GM21381 (cell line): ENCODE results near the gene CHST14.
"Not testable (repeated sequence)": the region's sequence is repeated elsewhere in the genome, so short reads cannot be mapped to it uniquely, and the experiment has no call there.

Source experiments
- ATAC-seq: cut with Tn5 transposase; IDR thresholded peaks from one replicate; pipeline ENCODE4 v1.9.1; 2021; ENCODE audit warnings: mild to moderate bottlenecking, moderate library complexity; ENCODE audit not compliant: unreplicated experiment

CHST14 gene

DNA sequence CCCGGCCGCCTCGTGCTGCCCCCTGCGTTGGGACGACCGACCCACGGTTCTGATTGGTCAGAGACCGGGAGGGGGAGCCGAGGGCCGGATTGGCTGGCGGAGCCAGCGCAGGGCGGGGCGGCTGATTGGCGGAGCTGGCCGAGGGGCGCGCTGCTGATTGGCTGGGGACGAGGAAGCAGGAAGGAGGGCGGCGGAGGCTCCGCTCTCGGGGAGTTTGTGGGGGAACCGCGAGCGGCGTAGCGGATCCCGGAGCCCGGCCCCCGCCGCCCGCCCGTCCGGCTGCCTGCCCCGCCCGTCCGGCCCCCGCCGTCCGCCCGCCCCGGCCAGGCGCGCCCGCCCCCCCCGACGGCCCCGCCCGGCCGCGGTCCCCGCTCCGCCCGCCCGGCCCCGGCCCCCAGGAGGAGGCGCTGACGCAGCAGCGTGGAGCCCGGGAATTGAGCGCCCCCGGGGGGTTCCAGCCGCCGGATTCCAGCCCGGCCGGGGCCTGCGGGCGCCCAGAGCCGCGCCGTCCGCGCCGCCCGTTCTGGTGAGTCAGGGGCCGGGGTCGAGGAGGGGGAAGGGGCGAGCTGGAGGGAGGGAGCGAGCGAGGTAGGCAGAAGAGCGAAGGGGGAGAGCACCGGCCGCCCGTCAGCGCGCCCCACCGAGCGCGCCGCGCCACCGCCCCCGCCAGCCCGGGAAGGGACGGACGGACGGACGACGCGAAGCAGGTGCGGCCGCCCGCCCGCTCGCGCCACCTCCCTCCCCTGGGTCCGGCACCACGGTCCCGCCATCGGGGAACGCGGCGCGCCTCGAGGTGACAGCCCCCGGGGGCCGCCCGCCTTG is 29.8 kb upstream of the CHST14 start, which contains the start of gene BAHD1:
Gene BAHD1, plus strand, starts transcription at position 211 of the 822 bp plus-strand sequence. CDS start 17,512 bp downstream, outside the sequence.
- peak; percentile 89 for ATAC-seq

GRCh38 chr15:40441565-40442531 is 28.9 kb upstream of the CHST14 start:
- peak; percentile 1 for ATAC-seq

DNA sequence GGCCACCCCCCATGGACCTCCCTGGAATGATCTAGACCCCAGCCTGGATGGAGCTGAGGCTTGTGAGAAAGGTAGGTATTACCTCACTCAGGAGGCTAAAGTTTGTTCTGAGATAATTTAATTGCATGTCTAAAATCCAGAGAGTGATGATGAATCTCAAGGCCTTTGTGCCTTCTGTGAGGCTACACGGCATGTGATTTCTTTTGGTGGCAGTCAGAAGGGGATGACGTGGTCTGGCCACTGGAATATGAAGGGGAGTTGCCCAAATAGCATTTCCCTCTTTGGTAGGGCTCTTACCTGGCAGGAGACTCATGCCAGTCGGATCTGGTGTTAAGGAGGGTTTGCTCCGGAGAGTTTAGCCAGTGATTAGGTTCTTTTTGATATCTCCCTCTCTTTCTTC is 27.5 kb upstream of the CHST14 start:
- no peak for ATAC-seq

DNA sequence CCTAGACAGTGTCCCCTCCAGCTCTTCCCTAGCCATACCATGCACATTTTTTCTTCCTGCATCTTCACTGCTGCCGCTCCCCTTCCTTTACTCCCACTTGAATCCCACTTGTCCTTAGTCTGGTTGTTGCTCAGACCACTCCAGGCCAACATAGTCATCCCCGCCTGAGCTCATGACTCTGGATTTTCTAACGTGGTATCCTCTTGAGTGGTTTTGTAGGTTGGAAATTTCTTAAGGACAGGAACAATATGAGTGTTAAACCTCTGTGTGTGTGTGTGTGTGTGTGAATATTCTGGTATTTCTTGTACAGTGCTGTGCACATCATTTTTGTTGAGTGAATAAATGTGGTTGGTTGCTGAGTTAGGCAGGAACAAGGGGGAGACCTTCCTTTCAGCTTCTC is 26.9 kb upstream of the CHST14 start:
- ATAC-seq, result no peak

DNA sequence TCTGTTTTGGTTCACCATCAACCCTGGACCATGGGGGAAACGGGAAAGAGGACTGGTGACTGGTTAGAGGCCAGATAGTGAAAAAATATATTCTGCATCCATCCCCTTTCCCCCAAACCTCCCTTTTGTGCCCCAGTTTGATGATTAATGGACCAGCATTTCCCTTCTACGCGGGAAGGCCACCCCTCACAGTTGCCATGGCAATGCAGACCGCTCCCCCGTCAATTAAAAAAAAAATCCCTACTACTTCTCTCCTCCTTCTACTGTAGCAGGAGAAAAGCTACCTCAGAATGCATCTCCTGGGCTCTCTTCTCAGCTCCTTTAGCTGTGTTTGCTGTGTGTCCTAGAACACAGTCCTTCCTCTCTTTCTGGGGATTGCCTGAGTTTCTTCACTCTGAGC is 26.0 kb upstream of the CHST14 start:
- ATAC-seq, result no peak

DNA sequence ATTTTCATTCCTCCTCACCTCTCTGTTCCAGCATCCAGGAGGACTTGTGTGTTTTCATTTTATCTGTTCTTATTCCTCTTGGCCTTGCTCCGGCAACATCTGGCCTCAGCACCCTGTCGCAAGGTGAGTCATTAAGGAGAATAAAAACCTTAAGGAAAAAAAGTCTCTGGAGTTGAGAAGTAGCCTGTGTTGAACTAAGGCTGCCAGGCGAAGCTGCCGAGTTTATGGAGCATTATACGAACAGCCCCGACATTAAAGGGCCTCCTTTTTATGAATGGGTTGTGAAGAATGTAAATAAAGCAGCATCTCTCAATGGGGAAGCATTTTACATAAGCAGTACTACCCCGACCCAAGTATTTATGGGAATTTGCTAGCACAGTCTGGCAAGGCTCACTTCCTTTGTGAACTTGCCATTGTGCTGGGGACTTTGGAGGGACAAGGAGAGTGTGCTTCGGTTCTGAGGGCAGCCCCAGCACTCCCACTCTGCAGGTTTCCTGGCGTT is 25.3 kb upstream of the CHST14 start:
- ATAC-seq, result no peak

- no peak for ATAC-seq
Observed at GRCh38 chr15:40446144-40446543, 24.6 kb upstream of the CHST14 start.

DNA sequence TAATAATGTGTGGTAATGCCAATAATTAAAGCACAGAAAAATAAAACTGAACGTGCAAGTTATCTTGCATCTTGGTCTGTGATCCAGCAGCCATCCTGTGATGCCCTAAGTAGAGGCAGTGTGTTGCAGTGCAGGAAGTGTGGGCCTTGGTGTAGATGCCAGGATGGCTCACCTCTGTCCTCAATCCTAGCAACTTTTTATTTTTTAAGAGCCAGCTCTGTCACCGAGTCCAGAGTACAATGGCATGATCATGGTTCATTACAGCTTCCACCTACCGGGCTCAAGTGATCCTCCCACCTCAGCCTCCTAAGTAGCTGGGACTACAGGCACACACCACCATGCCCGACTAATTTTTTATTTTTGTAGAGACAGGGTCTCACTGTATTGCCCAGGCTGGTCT is 22.4 kb upstream of the CHST14 start:
- ATAC-seq, result no peak

- no peak for ATAC-seq
Observed at GRCh38 chr15:40449275-40449674, 21.5 kb upstream of the CHST14 start.

GRCh38 chr15:40450047-40450446 is 20.7 kb upstream of the CHST14 start:
- no peak for ATAC-seq

DNA sequence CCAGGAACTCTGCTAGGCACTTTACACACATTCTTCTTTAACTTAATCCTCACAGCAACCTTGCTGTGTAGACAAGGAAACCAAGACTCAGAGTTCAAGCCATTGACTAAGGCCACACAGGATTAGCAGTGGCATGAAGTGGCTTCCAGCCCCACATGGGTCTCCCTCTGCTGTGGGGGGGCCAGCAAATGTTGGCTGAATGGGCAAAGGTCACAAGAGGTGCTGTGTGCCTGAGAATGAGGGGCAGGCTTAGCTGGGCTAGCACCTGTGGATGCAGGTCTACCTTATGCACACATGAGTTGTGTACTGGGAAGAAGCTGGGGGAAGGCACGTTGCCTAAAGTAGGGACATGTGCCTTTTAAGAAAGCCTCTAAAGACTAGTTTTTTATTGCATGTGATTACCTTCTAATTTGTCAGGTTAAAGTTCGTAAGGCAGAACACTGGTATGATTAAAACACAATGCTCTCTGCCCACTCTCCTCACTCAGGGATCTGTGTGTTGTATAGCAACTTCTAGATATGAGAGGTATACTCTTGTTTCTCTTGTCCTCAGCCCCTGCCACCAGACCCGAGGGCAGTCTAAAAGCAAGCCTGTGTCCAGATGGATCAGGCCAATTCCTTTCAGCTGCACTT is 19.1 kb upstream of the CHST14 start:
- no peak for ATAC-seq

GRCh38 chr15:40452296-40453090 is 18.3 kb upstream of the CHST14 start:
- ATAC-seq, result peak; percentile 64

- ATAC-seq, result not testable (repeated sequence)
Observed at GRCh38 chr15:40453941-40454340, 16.8 kb upstream of the CHST14 start.

DNA sequence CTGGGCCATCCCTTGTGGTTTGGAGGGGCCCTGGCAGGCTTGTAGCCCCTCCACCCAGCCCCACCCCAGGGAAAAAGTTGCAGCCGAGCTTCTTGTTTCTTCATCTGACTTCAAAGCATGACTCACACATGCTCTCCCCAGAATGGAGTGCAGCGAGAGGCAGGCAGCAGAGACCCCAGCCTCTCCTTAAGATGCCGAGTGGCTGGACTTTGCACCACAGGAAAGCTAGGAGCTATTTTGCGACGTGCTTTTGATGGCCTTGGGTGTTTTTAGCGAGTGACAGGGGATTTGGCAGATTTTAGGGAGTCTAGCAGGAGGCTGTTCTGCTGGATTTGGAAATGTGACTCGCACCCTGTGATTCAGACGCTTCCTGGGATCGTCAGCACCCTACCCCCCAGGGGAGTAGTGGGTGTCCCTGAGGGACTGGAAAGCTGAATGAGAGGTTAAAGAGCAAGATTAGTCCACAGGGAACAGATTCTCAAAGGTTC is 15.8 kb upstream of the CHST14 start:
- ATAC-seq, result no peak

GRCh38 chr15:40456299-40456712 is 14.5 kb upstream of the CHST14 start:
- no peak for ATAC-seq

GRCh38 chr15:40456738-40457137 is 14.0 kb upstream of the CHST14 start:
- ATAC-seq, result no peak

DNA sequence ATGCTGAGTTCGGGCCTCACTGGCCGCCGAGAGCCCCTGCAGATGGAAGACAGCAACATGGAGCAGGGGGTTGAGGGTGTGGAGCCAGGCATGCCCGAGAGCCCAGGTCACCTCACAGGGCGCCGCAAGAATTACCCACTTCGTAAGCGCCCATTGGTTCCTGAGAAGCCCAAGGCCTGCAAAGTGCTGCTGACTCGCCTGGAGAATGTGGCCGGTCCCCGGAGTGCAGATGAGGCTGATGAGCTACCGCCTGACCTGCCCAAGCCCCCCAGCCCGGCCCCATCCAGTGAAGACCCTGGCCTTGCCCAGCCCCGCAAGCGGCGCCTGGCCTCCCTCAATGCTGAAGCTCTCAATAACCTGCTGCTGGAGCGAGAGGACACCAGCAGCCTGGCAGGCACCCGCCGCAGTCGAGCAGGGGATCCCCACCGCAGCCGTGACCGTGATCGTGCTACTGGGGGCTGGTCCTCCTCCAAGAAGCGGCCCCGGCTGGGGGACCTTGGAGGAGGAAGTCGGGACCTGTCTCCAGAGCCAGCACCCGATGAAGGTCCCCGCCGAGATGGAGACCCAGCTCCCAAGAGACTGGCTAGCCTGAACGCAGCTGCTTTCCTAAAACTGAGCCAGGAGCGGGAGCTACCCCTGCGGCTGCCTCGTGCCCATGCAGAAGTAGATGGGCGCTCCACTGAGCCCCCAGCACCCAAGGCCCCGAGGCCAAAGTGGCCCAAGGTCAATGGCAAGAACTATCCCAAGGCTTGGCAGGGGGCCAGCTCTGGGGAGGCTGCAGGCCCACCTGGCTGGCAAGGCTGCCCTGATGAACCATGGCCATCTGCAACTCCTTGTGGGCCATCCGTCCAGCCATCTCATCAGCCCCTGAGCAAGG is 12.1 kb upstream of the CHST14 start:
- no peak for ATAC-seq

DNA sequence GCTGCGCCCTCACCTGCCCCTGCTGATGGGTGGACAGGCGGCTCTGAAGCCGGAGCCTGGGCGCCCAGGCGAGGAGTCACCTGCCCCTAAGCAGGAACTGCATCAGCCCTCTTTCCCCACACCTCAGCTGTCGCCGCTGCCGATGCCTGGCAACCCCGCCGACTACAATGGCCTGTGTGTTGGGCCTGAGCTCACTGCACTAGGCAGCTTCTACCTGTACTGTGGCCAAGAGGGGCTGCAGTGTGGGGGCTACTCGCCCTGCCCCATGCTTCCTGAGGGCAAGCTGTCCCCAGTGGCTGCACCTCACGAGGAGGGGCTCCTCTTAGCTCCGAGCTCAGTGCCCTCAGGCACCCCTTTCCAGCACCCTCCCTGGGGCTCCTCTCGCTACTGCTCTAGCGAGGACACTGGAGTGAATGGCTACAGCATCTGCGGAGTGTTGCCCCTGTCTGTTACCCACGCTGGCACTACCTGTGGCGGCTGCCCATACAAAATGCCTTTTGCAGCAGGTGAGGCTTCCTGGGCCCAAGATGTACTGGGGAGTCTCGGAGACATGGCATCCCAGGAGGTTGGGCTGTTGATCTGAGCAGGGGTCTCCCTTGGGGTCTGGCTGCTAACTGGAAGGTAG is 11.3 kb upstream of the CHST14 start:
- no peak for ATAC-seq

GRCh38 chr15:40460404-40460803 is 10.4 kb upstream of the CHST14 start:
- ATAC-seq, result no peak
